Stimulated activated CD4-positive, alpha-beta T cell treated with anti-CD3 and anti-CD28 coated beads, Interleukin-12 subunit alpha, Interleukin-12 subunit beta, amount 100 ng/mL, for 24 hours (primary cell): ENCODE data around the gene IQGAP3.
A peak's percentile ranks its signal among the peaks of the same experiment; 100 is the strongest.

ENCODE experiments used
- DNase-seq, 2 experiments: peaks; one replicate each; pipeline ENCODE4 v3.0.0-alpha.2; 2020; ENCODE audit warnings: low read depth in 2 of 2

IQGAP3 gene

GRCh38 chr1:156482276-156482675 is 90.1 kb downstream of the IQGAP3 start:
- DNase-seq: no peak

- DNase-seq: no peak
Measured at GRCh38 chr1:156481527-156481926, 90.8 kb downstream of the IQGAP3 start.

DNA sequence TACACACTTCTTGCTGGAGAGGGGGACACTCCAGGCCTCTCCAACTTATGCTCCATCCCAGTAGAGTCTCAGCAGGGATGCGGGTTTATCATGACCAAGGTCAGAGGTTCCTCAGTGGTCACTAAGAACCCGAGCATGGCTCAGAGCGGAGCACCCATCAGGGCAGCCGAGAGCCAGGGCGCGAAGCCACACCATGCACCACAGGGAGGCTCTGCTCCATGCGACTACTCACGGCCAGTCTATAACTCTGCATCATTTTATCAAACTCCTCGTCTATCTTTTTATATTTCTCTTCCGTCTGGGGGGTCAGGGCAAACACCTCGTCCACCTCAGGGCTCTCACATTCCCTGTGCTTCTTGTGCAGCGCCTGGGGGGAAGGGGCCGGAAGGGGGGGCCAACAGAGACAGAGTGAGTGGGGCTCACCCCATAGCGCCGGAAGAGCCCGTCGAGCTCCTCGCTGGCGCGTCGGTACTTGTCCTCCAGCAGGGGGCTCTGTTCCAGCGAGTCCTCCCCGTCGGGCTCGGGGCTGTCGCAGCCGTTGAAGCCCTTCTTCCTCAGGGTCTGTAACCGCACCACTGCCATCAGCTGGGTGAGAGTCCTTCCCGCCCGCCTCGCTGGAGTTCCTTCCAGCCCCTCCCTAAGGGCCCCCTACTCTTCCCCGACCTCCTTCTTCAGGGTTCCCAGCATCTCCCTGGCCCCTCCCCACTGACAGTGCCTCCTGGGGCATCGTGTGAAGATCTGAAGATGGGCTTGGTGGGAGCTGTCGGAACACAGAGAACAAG is 91.8 kb downstream of the IQGAP3 start:
- DNase-seq: peak in 1 of 2 experiments; percentile 72

DNA sequence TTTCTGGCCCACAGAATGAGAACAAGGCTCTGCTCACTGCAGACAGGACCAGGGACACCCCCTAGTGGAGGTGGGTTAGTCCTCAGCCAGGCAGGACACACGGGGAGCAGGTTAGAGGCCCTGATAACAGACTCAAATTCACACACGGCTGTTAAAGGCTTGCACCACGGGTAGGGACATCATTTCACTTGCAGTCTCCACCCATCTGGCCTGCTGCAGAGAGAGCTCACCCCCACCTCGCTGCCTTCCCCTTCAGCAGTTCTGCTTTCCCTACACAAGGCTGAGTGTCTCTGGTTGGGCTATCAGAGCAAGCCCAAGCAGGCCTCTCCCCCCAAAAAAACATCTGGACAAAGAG is 92.4 kb downstream of the IQGAP3 start:
- no peak for DNase-seq

GRCh38 chr1:156479093-156480015 is 93.0 kb downstream of the IQGAP3 start:
- no peak for DNase-seq

GRCh38 chr1:156478250-156478627 is 94.1 kb downstream of the IQGAP3 start:
- DNase-seq: no peak

GRCh38 chr1:156477526-156478249 is 94.7 kb downstream of the IQGAP3 start:
- no peak for DNase-seq

GRCh38 chr1:156476501-156477298 is 95.7 kb downstream of the IQGAP3 start:
- DNase-seq: no peak

DNA sequence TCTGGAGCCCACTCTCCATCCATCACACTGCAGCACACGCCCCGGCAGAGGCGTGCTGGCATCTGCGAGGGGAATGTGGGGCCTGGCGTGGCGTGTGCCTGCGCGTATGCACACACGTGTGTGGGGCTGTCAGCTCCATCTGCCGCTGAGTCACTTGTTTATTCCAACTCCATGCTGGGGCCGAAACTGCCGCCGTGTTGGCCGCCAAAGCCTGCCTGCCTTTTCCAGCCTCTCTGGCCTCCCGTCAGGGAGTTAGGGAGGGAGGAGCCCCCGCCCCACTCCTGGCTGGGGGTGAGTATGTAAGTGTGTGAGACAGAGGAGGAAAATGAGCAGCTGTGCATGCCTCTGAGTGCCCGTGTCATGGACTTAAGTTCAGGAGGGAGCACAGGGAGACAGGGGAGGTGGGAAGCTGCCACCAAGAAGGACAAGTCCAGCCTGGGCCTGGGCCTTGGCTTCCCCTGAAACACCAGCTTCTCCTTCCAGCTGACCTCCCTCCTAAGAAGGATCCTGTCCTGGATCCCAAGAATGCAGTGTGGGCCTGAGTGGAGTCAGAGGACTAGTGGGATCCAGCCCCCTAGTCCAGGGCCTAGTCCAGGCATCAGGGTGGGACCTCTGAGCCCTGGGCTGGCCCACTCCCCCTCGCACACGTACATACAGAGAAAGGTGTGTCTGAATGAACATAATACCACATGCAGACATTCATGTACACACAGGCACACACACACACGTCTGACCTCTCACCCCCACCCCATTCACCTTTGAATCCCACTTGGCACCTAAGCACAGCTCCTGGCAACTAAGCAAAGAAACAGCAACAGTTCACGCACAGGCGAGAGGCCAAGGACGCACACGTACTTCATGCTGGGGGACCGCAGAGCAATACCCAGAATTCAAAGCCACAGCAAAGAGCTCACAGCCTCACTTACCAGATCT is 96.5 kb downstream of the IQGAP3 start:
- no peak for DNase-seq
